Hematopoietic multipotent progenitor cell (in vitro differentiated cells): ENCODE measurements around the gene PRPS2. TPM values are rescaled to one million over a fixed set of nuclear protein-coding genes. Genes with fewer than 3 reads are reported as not detected.

ENCODE experiments used
- DNase-seq, 3 donors: peaks; one replicate each; pipeline ENCODE4 v3.0.0-alpha.2; 2011 to 2015; ENCODE audit warnings: low read depth in 2 of 3, low spot score in 2 of 3
- total RNA-seq: library from RNA; depleted of rRNA; stranded (reverse); fragments of >200 nt; gene quantifications from one replicate; pipeline ENCODE4 v1.2.3, GENCODE V29; 2012

Gene PRPS2
- total RNA-seq, 1 donor = 60.6 TPM

GRCh38 chrX:12811658-12812057 is 20.4 kb downstream of the PRPS2 start:
- no peak for DNase-seq

GRCh38 chrX:12814420-12814819 is 23.2 kb downstream of the PRPS2 start:
- DNase-seq = peak in 2 of 3 donors; percentile 31 to 70

DNA sequence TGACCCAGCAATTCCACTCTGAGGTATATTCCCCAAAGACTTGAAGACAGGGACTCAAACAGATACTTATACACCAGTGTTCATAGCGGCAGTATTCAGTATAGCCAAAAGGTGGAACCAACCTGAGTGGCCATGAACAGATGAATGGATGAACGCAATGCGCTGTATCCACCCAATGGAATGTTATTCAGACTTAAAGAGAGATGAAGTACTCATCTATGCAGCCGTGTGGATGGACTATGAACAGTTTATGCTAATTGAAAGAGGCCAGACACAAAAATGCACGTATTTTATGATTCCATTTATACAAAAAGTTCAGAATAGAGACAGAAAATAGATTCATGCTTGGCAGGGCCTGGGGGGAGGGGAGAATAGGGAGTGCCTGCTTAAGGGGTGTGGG is 26.3 kb downstream of the PRPS2 start:
- no peak for DNase-seq

DNA sequence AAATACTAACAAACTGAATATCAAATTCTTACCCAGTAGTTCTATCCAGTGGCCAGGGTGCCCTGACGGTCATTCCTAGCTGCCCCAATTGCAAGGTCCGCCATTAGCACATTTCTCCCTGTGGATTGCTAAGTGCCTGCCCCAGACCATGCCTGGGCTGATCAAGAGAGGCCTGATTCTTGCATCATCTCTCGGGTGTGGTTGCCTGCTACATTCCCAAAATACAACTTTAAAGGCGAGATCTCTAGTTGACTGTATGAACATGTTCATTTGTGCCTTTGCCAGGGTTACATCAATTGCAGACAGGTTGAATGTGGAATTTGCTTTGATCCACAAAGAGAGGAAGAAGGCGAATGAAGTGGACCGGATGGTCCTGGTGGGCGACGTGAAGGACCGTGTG is 28.0 kb downstream of the PRPS2 start:
- no peak for DNase-seq

- DNase-seq = no peak
Measured at GRCh38 chrX:12820737-12821136, 29.5 kb downstream of the PRPS2 start.

DNA sequence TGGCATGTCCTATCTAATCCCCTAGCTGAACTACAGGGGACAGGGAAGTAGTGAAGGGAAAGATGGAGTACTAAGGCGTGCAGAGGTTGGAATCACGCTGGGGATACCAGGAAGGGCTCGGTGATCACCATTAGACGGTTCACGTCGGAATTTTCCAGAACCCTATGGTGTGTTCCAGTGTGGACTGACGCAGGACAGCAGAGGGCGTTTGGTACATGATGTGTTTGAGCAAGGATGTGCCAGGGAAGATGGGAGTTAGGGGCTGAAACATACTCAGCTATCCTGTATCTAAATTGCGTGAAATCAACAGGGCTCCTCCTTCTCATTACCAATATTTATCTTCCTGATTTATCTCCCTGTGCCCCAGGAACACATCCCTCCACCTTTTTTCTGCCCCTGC is 33.7 kb downstream of the PRPS2 start:
- peak in 1 of 3 donors; percentile 2 for DNase-seq

DNA sequence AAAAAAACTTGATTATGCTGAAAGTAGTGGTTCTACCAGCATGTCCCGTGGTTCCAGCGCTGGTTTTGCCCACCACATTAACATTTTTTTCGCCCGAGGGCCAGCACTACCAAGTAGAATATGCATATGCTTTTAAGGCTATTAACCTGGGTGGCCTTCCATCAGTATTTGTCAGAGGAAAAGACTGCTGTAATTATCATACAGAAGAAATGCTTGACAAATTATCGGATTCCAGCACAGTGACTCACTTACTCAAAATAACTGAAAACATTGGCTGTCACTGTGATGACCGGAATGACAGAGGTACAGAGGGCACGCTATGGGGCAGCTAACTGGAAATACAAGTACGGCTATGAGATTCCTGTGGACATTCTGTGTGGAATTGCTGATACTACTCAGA is 34.6 kb downstream of the PRPS2 start:
- no peak for DNase-seq

- no peak for DNase-seq
Measured at GRCh38 chrX:12843061-12843667, 52.0 kb downstream of the PRPS2 start.

GRCh38 chrX:12843668-12844279 is 52.6 kb downstream of the PRPS2 start:
- DNase-seq = no peak

DNA sequence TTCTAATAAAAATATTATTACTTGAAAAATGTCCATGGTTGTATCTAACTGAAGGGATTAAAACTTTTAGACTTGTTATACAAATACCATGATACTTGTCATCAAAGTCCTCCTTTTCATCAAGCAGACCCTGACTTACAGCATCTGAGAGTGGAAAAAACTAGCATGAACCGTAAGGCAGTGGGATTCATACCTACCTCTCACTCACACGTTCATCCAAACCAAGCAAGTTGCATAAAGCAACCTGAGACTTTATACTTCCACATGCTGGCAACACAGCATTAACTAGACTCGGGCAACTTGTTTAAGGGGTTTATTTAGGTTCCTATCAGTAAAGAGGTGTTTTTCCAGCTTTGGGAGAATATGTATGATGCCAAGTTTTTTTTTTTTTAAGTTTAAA is 53.1 kb downstream of the PRPS2 start:
- no peak for DNase-seq

DNA sequence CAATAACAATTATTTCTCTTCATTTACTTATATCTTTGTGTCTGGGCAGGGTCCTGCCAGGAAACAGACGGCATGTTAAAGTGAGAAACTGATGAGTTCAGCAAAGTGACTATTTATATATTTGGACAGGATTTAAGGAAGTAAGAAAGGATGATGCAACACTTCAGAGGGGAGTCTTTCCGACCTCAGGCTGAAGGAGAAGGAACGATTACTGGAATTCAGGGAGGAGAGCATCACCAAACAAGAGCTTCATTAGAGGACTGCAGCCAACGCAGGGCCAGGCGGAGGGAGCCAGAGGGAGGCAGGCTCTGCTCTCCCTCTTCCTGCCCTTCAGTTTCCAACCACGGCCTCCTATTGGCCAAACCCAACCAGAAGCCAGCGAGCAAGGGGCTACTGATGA is 74.1 kb downstream of the PRPS2 start:
- no peak for DNase-seq

- DNase-seq = no peak
Measured at GRCh38 chrX:12866451-12867377, 75.5 kb downstream of the PRPS2 start, which contains the start of gene TLR7. Gene TLR7, plus strand, starts transcription at chrX:12867072. Its CDS starts 507 bp downstream, at chrX:12867579.

DNA sequence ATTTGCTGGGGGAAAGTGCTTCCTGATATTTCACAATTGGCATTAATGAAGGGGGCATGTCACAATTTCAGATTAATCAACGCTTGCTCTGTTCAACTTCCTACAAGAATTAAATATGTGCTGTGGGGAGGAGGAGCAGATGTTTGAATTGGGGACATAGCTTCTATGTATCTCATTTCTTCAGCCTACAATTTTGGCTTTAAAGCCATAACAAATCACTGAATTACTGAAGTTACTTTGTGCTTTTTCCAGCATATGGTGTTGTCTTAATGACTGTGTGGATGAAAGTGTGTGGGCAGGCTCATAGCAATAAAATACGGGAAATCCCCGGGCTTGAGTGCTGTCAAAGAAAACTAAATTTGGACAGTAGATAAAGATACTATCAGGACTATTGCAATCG is 76.5 kb downstream of the PRPS2 start:
- no peak for DNase-seq

DNA sequence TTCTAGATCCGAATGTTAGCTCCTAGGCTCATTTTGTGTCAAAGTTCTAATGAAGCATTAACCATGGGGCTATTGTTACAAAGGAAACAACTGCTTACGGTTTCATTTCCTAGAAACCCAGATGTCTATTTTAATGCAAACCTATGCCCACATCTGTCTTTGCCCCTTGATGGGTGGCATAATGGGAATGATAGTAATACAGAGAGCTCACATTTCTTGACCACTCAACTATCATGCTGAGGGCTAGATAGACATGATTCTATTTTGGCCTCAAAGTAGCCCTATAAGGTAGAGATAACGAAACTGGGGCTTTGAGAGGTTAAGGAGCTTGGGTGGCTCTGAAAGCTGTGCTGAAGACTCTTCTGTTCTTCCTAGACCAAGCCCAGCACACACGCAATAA is 77.5 kb downstream of the PRPS2 start:
- DNase-seq = no peak

DNA sequence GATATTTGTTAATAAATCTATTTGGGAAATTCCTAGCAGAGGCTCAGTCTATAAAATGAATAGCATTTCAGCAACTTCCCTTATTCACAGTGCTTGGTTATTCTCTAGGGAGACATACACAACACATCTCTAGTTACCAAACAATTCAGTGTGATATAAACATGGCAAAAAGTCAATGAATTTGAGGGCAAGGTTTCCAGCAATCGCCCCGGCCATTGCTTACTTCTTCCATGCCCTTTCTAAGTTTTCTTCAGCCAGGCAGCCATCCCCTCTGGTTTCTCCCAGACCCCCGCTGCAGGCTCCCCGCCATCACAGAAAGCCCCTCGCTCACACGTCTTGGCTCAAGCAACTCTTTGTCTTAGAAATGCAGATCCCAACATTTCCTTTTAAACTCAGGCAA is 80.0 kb downstream of the PRPS2 start:
- DNase-seq = no peak

- no peak for DNase-seq
Measured at GRCh38 chrX:12872741-12873140, 81.5 kb downstream of the PRPS2 start.

Other genes starting within 250 kb of the PRPS2 start
- gene TLR7, start 75.7 kb downstream of the PRPS2 start, total RNA-seq = under 0.01 TPM
- gene TLR8, start 115.2 kb downstream of the PRPS2 start, total RNA-seq = 0.27 TPM
- 723 TPM for gene TMSB4X, start 183.7 kb downstream of the PRPS2 start, total RNA-seq